Sciatic nerve (tissue), 2 donors: ENCODE data around the gene ADAMTS6. TPM values are rescaled to one million over a fixed set of nuclear protein-coding genes. Genes with fewer than 3 reads are reported as not detected.
A peak's percentile ranks its signal among the peaks of the same experiment; 100 is the strongest.

Experiments
- ATAC-seq: fragments of 200-7000 bp; cut with Tn5 transposase; one replicate; pipeline ENCODE4 v1.9.1; 2020; ENCODE audit warnings: mild to moderate bottlenecking, moderate library complexity
- DNase-seq: peaks from one replicate; pipeline ENCODE4 v3.0.0-alpha.2; 2020; ENCODE audit warnings: low spot score
- intact Hi-C: fragments of 100-400 bp; cut with DNase I; formaldehyde crosslinking; loops from one replicate; pipeline ENCODE4 v1.14.2; 2022
- total RNA-seq: library from RNA; stranded (reverse); fragmentation: NEBNext Ultra II Directional; extraction: Animal tissue kit (Norgen Biotek cat#: 25700); gene quantifications from one replicate; pipeline ENCODE4 v1.2.1, GENCODE V29; 2021
- donor health status: DM: no; HTN: no; CAD: no.
- donor health status: DM: no; HTN: no; CAD: no.

ADAMTS6 gene
- total RNA-seq, 1 donor from 2014 or later, result 3.8 TPM

- intact Hi-C loops, result no loop called here
- ATAC-seq (no peak), DNase-seq (no peak)
Observed at GRCh38 chr5:65475895-65476294, 5.8 kb downstream of the ADAMTS6 start.

DNA sequence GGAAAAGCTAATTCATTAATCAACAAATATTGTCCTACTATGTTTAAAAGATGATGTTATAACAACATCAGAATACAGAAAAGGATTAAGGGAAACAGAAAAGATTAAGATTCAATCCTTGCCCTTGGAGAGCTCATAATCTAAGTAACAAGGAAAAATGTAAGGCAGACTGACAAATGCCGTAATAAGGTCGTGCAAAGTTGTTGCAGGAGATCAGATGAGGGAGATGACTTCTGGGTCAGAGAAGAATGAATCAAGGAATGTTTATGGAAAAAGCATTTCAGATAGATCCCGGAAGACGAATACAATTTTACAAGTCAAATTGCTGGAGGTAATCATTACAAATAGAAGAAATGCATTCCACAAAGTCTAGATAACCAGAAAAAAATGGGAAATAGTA, 6.4 kb downstream of the ADAMTS6 start:
- intact Hi-C loops, result no loop called here
- DNase-seq, result no peak

DNA sequence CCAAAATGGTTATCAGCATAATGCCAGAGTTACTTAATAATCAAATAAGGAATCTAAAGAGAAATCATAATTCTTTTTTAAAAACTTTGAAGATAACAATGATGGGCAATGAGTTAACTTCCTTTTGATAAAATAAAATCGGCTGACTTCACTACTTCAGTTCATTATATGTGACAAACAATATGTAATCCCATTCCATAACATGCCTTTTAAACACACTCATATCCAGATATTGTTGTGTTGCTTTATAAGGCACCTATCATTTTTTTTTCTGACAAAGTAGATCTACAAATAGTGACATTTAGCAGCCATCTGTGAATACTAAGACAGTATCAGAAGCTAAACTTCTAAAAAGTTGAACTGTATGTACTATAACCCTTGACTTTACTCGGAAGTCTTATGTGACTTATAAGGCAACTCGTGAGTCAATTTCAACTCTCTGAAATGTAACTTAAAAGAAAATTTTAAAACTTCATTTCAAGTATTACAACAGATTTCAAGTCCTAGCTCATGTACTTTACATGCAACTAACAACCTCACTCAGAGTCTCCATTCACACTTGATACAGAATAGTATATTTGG, 7.5 kb downstream of the ADAMTS6 start:
- DNase-seq (no peak), ATAC-seq (no peak)
- intact Hi-C loops, result no loop called here

More for the DNA sequence above, 6.4 kb downstream of the ADAMTS6 start:
- ATAC-seq, result no peak

GRCh38 chr5:65468633-65469032, 13.1 kb downstream of the ADAMTS6 start:
- DNase-seq (no peak), ATAC-seq (no peak)
- intact Hi-C loops, result no loop called here

- no peak for ATAC-seq
- no peak for DNase-seq
- intact Hi-C loops, result no loop called here
Observed at GRCh38 chr5:65462139-65462705, 19.5 kb downstream of the ADAMTS6 start.

GRCh38 chr5:65461490-65461889, 20.2 kb downstream of the ADAMTS6 start:
- ATAC-seq, result no peak
- intact Hi-C loops, result no loop called here
- DNase-seq, result no peak

GRCh38 chr5:65459995-65460394, 21.7 kb downstream of the ADAMTS6 start:
- DNase-seq, result no peak
- intact Hi-C loops, result no loop called here
- ATAC-seq, result no peak

DNA sequence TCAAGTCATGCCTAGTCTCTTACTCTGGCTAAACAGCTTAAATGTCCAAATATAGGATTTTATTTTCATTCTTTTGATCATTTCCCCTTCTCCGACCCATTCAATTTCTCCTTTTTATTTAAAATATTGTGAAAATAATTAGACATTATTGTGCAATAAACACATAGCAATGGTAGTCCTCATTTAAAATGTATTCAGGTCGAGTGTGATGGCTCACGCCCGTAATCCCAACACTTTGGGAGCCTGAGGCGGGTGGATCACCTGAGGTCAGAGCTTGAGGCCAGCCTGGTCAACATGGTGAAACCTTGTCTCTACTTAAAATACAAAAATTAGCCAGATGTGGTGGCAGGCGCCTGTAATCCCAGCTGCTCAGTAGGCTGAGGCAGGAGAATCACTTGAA, 26.7 kb downstream of the ADAMTS6 start:
- DNase-seq (no peak), ATAC-seq (no peak)
- intact Hi-C loops, result no loop called here

- DNase-seq (no peak), ATAC-seq (no peak)
- intact Hi-C loops, result no loop called here
Observed at GRCh38 chr5:65451436-65451835, 30.3 kb downstream of the ADAMTS6 start.

GRCh38 chr5:65446682-65447081, 35.0 kb downstream of the ADAMTS6 start:
- ATAC-seq (no peak), DNase-seq (no peak)
- intact Hi-C loops, result no loop called here

- ATAC-seq, result no peak
- no peak for DNase-seq
- intact Hi-C loops, result no loop called here
Observed at GRCh38 chr5:65441800-65442199, 39.9 kb downstream of the ADAMTS6 start.

- no peak for DNase-seq
- ATAC-seq, result peak; percentile 46
- intact Hi-C loops, result no loop called here
Observed at GRCh38 chr5:65440456-65440855, 41.3 kb downstream of the ADAMTS6 start.

- ATAC-seq (no peak), DNase-seq (no peak)
- intact Hi-C loops, result no loop called here
Observed at GRCh38 chr5:65434122-65434521, 47.6 kb downstream of the ADAMTS6 start.

GRCh38 chr5:65426656-65427055, 55.1 kb downstream of the ADAMTS6 start:
- no peak for ATAC-seq
- intact Hi-C loops, result no loop called here

DNA sequence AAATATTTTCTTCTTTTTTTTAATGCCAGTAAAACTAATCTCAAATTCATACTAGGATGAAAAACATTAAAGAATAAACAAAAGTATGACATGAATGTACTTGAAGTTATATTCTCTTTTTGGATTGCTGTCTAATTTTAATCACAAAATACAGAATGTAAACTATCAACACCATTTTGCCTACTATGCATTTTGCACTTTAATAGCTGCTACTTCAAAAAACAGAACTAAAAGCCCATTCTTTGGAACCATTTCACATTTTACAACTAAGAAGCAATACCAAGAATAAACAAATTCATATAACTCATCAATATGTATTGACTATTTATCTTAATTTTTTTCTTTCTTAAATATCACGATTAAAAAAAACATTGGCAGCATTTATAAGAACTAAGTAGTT, 58.1 kb downstream of the ADAMTS6 start:
- DNase-seq (no peak), ATAC-seq (no peak)
- intact Hi-C loops, result no loop called here

More at GRCh38 chr5:65426656-65427055, 55.1 kb downstream of the ADAMTS6 start:
- no peak for DNase-seq

- DNase-seq (no peak), ATAC-seq (no peak)
- intact Hi-C loops, result no loop called here
Observed at GRCh38 chr5:65418661-65419060, 63.1 kb downstream of the ADAMTS6 start.

- DNase-seq (no peak), ATAC-seq (no peak)
- intact Hi-C loops, result no loop called here
Observed at GRCh38 chr5:65413822-65414221, 67.9 kb downstream of the ADAMTS6 start.

DNA sequence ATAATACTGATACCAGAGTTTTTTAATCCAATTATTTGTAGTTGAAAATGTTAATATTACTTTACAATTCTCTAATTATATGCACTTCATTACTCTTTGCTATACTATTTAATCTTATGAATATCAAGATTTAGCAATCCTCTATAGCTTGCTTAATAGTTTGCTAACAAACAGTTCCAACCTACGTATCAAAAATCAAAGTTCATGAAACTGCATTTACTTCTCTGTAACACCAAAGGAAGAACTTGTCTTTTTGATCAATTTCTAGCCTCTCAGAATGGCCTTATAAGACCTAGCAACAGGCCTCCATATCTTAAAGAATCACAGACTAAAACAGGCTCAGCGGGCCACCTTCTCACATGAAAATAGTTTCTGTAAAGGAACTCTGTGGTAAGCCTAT, 68.9 kb downstream of the ADAMTS6 start:
- intact Hi-C loops, result no loop called here
- ATAC-seq (no peak), DNase-seq (no peak)

GRCh38 chr5:65411356-65411755, 70.4 kb downstream of the ADAMTS6 start:
- DNase-seq (no peak), ATAC-seq (no peak)
- intact Hi-C loops, result no loop called here

DNA sequence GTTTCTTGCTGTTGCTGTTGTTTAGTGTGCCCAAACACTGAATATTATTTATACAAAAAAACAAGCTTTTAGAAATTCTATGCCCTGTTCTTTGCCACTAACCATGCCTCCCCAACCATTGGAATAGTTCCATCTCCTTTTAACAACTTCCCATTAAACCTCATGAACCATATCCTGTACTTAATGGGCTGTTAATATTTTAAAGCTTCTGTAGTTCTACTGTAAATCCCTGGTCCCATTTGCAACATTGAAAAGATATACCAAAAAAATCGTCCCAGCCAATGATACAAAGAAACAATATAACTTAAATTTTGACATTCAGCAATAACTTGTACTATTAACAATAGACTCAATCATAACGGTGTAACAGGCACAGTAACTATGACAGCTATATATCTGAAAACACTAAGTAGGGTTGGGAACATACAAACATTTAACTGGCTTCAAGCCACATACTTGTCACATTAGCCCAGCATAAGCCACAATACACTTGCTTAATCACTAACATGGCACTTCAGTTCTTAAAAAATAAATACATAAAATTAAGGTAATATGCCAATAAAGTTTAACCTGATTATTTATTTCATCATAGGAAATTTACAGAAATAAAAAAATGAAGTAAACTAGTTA, 86.1 kb downstream of the ADAMTS6 start:
- intact Hi-C loops, result no loop called here
- ATAC-seq, result no peak

DNA sequence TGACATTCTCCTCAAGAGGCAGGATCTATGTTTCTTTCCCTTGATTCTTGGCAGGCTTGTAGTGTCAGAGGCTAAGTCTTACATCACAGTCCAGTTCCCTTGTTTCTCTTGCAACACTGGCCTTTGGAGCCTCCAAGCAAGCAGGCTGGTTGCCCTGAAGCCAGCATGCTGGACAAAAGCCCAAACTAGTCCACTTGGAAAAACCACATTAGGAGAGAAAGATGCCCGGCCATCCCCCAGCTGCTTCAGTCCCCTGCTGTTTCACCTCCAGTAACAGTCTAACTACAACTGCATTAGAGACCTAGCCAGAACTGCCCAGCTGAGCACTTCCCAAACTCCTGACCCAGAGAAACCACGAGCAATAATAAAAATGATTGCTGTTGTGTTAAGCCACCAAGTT, 87.6 kb downstream of the ADAMTS6 start:
- ATAC-seq (peak; percentile 98), DNase-seq (peak; percentile 68)
- intact Hi-C loops, result no loop called here

More for the DNA sequence above, 86.1 kb downstream of the ADAMTS6 start:
- no peak for DNase-seq
